HL-60 (cell line): ENCODE measurements around the gene FAM174C.

Experiments used
- DNase-seq, 2 experiments: peaks; one replicate each; pipeline ENCODE4 v3.0.0-alpha.2; 2010 to 2020; ENCODE audit warnings: low read depth in 1 of 2, low spot score in 1 of 2
- H3K27ac ChIP-seq: fragments of 250-450 bp; sonication (Bioruptor Pico); replicated peaks from 2 replicates; pipeline ENCODE4 v1.5.1; 2020; ENCODE audit warnings: mild to moderate bottlenecking, moderate library complexity
- H3K27me3 ChIP-seq: fragments of 250-450 bp; sonication (Bioruptor Pico); 2 replicates; pipeline ENCODE4 v1.5.1; 2021; ENCODE audit warnings: mild to moderate bottlenecking, moderate library complexity; ENCODE audit not compliant: insufficient read depth, poor library complexity, severe bottlenecking
- H3K4me3 ChIP-seq: replicated peaks from 2 replicates; pipeline ENCODE4 v1.5.1; 2011; ENCODE audit warnings: mild to moderate bottlenecking, control low read depth, low read length; ENCODE audit not compliant: insufficient read depth
- CTCF ChIP-seq: IDR thresholded peaks from one replicate; pipeline ENCODE4 v1.5.1; 2011; ENCODE audit warnings: low read length, control low read depth, inconsistent platforms; ENCODE audit not compliant: insufficient read depth
- GABPA ChIP-seq: IDR thresholded peaks from 2 replicates; pipeline ENCODE4 v1.6.1; 2012; ENCODE audit warnings: low read depth
- POLR2AphosphoS5 ChIP-seq: IDR thresholded peaks from 2 replicates; pipeline ENCODE4 v1.6.1; 2012; ENCODE audit warnings: low read depth
- REST ChIP-seq: IDR thresholded peaks from 2 replicates; pipeline ENCODE4 v1.6.1; 2012; ENCODE audit warnings: low read depth; ENCODE audit not compliant: insufficient replicate concordance
- SPI1 ChIP-seq: IDR thresholded peaks from 2 replicates; pipeline ENCODE4 v1.6.1; 2012; ENCODE audit warnings: low read depth, mild to moderate bottlenecking, borderline replicate concordance

FAM174C gene

GRCh38 chr19:1296575-1297271, 21.4 kb downstream of the FAM174C start:
- peaks cover 51% of the 10 kb centered on the region for H3K27me3 ChIP-seq

GRCh38 chr19:1298235-1298634, 22.9 kb downstream of the FAM174C start:
- Histone ChIP-seq H3K27me3 (peaks cover 36% of the 10 kb centered on the region), H3K4me3 (no peak overlapping the region), H3K27ac (no peak overlapping the region)
- no peak for DNase-seq
- TF ChIP-seq SPI1, result no peak
- no peak for TF ChIP-seq POLR2AphosphoS5
- TF ChIP-seq GABPA, result no peak
- TF ChIP-seq REST, result no peak
- no peak for TF ChIP-seq CTCF

More at GRCh38 chr19:1296575-1297271, 21.4 kb downstream of the FAM174C start:
- no peak overlapping the region for H3K27ac ChIP-seq
- DNase-seq, result no peak
- TF ChIP-seq CTCF (no peak), SPI1 (no peak), POLR2AphosphoS5 (no peak), REST (no peak), GABPA (no peak)
- no peak overlapping the region for H3K4me3 ChIP-seq

- Histone ChIP-seq H3K27me3 (peaks cover 20% of the 10 kb centered on the region), H3K27ac (no peak overlapping the region), H3K4me3 (no peak overlapping the region)
- TF ChIP-seq SPI1 (no peak), REST (no peak), POLR2AphosphoS5 (no peak), GABPA (no peak), CTCF (no peak)
- DNase-seq, result no peak
These were observed 24.5 kb downstream of the FAM174C start for GRCh38 chr19:1299801-1300200.
